T-helper 1 cell (primary cell): ENCODE measurements around the gene ZNRD2.

Source experiments
- DNase-seq, 5 donors: peaks; one replicate each; pipeline ENCODE4 v3.0.0-alpha.2; 2012 to 2020

Gene ZNRD2

GRCh38 chr11:65611758-65612603, 41.7 kb downstream of the ZNRD2 start:
- no peak for DNase-seq

DNA sequence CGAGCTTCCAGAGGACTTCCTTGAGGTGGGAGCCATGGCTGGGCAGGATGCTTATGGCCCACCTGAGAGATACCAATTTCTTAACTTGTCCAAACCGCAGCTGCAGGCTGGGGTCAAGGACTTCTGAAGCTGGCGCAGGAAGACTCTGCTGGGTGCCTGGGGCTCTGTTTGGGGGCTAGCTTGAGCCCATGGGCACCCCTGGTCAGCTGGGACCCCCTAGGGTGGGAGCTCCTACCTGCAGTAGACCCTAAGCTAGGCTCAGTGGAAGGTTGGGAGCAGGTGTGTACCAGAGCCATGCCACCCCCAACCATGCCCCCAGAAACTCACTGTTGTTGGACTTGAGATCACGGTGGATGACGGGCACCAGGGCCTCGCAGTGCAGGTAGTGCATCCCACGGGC, 42.4 kb downstream of the ZNRD2 start:
- no peak for DNase-seq

GRCh38 chr11:65613091-65613928, 43.0 kb downstream of the ZNRD2 start:
- no peak for DNase-seq

- peak; percentile 100 for DNase-seq
Observed at GRCh38 chr11:65615229-65615949, 45.1 kb downstream of the ZNRD2 start, which contains the start of gene PCNX3. Gene PCNX3, plus strand, starts transcription at chr11:65615776. Its CDS starts 536 bp downstream, at chr11:65616312.

DNA sequence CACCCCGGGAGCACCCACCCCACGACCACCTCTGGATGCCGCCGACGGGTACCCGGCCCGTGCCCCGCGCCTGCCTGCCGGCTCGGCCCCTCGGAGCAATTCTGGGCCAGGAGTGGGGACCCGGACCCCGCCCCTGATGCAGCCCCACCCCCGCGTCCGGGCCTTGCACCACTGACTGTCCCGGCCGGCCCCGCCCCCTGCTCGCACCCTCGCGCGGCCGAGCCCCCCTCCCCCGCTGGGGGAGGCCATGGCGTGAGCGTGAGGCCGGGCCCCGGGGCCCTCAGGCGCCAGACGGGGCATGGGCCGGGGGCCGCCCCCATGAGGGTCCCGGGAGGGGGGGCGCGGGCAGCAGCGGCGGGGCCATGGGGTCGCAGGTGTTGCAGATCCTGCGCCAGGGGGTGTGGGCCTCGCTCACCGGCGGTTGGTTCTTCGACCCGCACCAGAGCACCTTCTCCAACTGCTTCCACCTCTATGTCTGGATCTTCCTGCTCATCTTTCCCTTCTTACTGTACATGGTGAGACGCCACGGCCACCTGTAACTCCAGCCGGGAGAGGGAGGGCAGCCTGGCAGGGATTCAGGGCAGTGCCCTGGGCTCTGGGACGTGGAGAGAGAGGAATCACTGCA, 45.8 kb downstream of the ZNRD2 start:
- DNase-seq = peak in 3 of 5 donors; percentile 19 to 46 (median 29)

DNA sequence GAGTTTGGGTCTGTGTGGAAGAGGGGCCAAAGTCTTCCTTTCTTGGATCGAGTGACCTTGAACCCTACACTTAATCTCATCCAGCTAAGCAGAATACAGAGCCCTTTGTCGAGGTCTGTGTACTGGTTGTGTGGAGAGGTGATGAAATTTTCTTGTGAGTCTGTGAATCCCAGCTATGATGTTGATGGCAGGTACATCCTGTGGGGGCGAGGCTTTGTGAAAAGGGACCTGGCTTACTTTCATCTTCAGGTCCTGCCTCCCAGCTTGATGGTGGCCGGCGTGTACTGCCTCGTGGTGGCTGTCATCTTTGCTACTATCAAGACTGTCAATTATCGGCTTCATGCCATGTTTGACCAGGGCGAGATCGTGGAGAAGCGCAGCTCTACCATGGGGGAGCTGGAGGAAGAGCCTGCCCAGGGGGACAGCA, 46.3 kb downstream of the ZNRD2 start:
- DNase-seq = peak in 1 of 5 donors; percentile 49

DNA sequence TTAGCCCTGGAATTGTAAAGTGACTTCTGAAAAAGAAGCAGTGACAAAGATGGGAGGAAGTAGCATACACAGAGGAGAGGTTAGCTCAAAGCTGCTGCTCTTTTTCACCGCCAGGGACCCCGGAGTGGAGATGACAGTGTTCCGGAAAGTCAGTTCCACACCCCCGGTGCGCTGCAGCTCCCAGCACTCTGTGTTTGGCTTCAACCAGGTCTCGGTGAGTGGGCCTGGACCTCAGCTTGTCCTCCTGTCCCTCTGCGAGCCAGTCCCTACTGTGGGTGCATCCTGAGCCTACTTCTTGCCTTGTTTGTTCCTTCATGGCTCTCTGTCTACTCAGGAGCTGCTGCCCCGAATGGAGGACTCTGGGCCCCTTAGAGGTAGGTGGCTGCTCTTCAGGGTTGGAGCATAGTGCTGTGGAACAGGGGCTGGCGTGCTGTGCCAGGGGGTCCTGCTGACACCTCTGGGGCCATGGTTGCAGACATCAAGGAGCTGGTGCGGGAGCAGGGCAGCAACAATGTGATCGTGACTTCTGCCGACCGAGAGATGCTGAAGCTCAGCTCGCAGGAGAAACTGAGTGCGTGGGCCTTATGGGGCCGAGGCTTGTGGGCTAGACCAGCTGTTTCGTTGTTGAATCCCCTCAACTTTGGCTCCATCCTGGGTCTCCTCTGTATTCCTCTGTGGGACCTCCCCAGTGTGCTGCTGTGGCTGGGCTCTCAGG, 47.0 kb downstream of the ZNRD2 start:
- no peak for DNase-seq

GRCh38 chr11:65617990-65618751, 47.9 kb downstream of the ZNRD2 start:
- DNase-seq = no peak

GRCh38 chr11:65618763-65619162, 48.5 kb downstream of the ZNRD2 start:
- no peak for DNase-seq

DNA sequence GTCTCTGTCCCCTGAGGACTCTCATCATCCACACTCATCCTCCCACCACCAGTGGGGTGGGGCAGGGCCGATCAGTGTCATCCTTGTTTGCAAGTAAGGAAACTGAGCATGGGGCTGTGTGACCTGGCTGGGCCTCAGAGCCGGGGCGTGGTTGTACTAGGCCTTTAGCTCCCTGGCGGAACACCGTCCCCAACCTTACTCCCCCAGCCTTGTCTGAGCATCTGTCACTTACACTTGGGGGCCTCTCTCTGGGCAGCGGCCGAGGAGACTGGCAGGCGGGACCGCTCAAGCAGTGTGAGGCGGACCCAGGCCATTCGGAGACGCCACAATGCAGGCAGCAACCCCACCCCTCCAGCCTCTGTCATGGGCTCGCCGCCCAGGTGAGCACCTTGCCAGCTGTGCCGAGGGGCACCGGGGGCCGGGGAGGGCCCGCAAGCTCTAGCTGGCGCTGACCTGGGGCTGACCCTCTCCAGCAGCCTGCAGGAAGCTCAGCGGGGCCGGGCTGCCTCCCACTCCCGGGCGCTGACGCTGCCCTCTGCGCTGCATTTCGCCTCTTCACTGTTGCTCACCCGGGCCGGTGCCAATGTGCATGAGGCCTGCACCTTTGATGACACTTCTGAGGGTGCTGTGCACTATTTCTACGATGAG, 49.1 kb downstream of the ZNRD2 start:
- no peak for DNase-seq

DNA sequence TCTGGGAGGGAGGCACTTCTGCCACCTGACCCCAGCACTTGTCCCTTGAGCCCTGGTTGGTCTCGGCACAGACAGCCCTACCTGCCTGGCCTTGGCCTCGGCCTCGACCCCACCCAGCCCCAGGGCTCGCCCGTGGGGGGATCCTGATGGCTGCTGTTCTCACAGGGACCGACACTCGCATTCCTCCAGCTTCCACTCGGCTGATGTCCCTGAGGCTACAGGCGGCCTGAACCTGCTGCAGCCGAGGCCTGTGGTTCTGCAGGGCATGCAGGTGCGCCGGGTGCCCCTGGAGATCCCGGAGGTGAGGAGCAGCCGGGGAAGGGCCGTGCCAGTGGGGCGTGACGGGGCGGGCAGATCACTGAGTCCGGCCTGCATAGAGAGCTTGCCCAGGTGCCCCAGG, 50.4 kb downstream of the ZNRD2 start:
- no peak for DNase-seq

GRCh38 chr11:65621460-65621859, 51.2 kb downstream of the ZNRD2 start:
- no peak for DNase-seq
